Testis (tissue), 3 donors: ENCODE data around the gene MOB3B. TPM values are rescaled to one million over a fixed set of nuclear protein-coding genes. Genes with fewer than 3 reads are reported as not detected.

Experiments
- DNase-seq: peaks from one replicate; pipeline ENCODE4 v3.0.0-alpha.2; 2019
- H3K27ac ChIP-seq, 2 donors: fragments of 200-600 bp; sonication (generic); one replicate each; pipeline ENCODE4 v1.5.1; 2019
- H3K27me3 ChIP-seq: fragments of 200-600 bp; sonication (generic); one replicate; pipeline ENCODE4 v1.5.1; 2019
- H3K36me3 ChIP-seq: fragments of 200-600 bp; sonication (generic); one replicate; pipeline ENCODE4 v1.5.1; 2017; ENCODE audit warnings: low read depth; ENCODE audit errors: missing control alignments
- H3K4me1 ChIP-seq: fragments of 200-600 bp; sonication (generic); one replicate; pipeline ENCODE4 v1.5.1; 2019
- H3K4me3 ChIP-seq, 2 donors: fragments of 200-600 bp; sonication (generic); one replicate each; pipeline ENCODE4 v1.5.1; 2017 to 2019
- H3K9me3 ChIP-seq: fragments of 200-600 bp; sonication (generic); one replicate; pipeline ENCODE4 v1.5.1; 2017
- CTCF ChIP-seq, 3 experiments: fragments of 450-650 bp in 2 of 3; fragments of 200-600 bp in 1 of 3; sonication (generic) in 1 of 3; IDR thresholded peaks; one replicate each; pipeline ENCODE4 v1.5.1; 2016 to 2019; ENCODE audit warnings: antibody characterized with exemption in 3 of 3, mild to moderate bottlenecking in 2 of 3, moderate library complexity in 1 of 3
- POLR2A ChIP-seq: fragments of 450-650 bp; IDR thresholded peaks from one replicate; pipeline ENCODE4 v1.6.1; 2017; ENCODE audit warnings: antibody characterized with exemption, mild to moderate bottlenecking, moderate library complexity
- WGBS, 2 donors: methylation state at CpG; one replicate each; pipeline ENCODE4 v1.1.5; 2018; 5-methylcytosine and 5-hydroxymethylcytosine counted together
- intact Hi-C: fragments of 100-400 bp; cut with DNase I; formaldehyde crosslinking; loops from one replicate; pipeline ENCODE4 v1.15.1; 2023; ENCODE audit warnings: low total_unique reads
- polyA plus RNA-seq: library from polyadenylated mRNA; stranded (reverse); fragments of 350-450 nt; fragmentation: Illumina TruSeq; extraction: RNeasy Lipid Tissue Mini Kit (QIAGEN cat#74804); gene quantifications from one replicate; pipeline ENCODE4 v1.2.3, GENCODE V29; 2014; ENCODE audit warnings: low read depth, low replicate concordance; ENCODE audit not compliant: insufficient read depth
- total RNA-seq, 2 donors: library from RNA; depleted of rRNA; stranded (reverse); fragments of >200 nt; gene quantifications; one replicate each; pipeline ENCODE4 v1.2.3, GENCODE V29; 2016

MOB3B gene
- total and polyA plus RNA-seq, 3 donors from 2014 or later, result 9.1 to 23.2 (median 17.5) TPM

GRCh38 chr9:27384262-27385014 lies 145.2 kb downstream of the MOB3B start:
- 92 to 95% methylated on average over 5 of the region's 5 CpGs for WGBS, 2 donors
- Histone ChIP-seq H3K27ac (no peak overlapping the region), H3K4me1 (no peaks in the 10 kb centered on the region), H3K9me3 (no peaks in the 10 kb centered on the region), H3K27me3 (no peaks in the 10 kb centered on the region), H3K4me3 (no peak overlapping the region), H3K36me3 (no peaks in the 10 kb centered on the region)
- TF ChIP-seq CTCF (IDR thresholded peaks at IDR 0.05) (no peak), POLR2A (no peak)
- no peak for DNase-seq
- intact Hi-C loops, result no loop called here

GRCh38 chr9:27383524-27383923 lies 146.1 kb downstream of the MOB3B start:
- H3K27me3 ChIP-seq, result no peaks in the 10 kb centered on the region
- intact Hi-C loops, result no loop called here
- WGBS, 2 donors, result 93 to 100% methylated on average over 1 of the region's 1 CpG
- no peak for TF ChIP-seq CTCF (IDR thresholded peaks at IDR 0.05)
- no peaks in the 10 kb centered on the region for H3K9me3 ChIP-seq
- no peaks in the 10 kb centered on the region for H3K4me1 ChIP-seq
- H3K4me3 ChIP-seq, result no peak overlapping the region
- no peak overlapping the region for H3K27ac ChIP-seq
- H3K36me3 ChIP-seq, result no peaks in the 10 kb centered on the region
- no peak for DNase-seq

GRCh38 chr9:27382975-27383374 lies 146.6 kb downstream of the MOB3B start:
- TF ChIP-seq CTCF (IDR thresholded peaks at IDR 0.05) (no peak), POLR2A (no peak)
- Histone ChIP-seq H3K27ac (no peak overlapping the region), H3K36me3 (no peaks in the 10 kb centered on the region), H3K4me3 (no peak overlapping the region), H3K4me1 (no peaks in the 10 kb centered on the region), H3K9me3 (no peaks in the 10 kb centered on the region), H3K27me3 (no peaks in the 10 kb centered on the region)
- 92 to 98% methylated on average over 2 of the region's 2 CpGs for WGBS, 2 donors
- no peak for DNase-seq
- intact Hi-C loops, result no loop called here

- Histone ChIP-seq H3K4me1 (no peaks in the 10 kb centered on the region), H3K27ac (no peak overlapping the region), H3K9me3 (no peaks in the 10 kb centered on the region), H3K27me3 (no peaks in the 10 kb centered on the region), H3K4me3 (no peak overlapping the region), H3K36me3 (no peaks in the 10 kb centered on the region)
- 70 to 81% methylated on average over 4 of the region's 4 CpGs for WGBS, 2 donors
- intact Hi-C loops, result no loop called here
- DNase-seq, result no peak
- TF ChIP-seq POLR2A, result no peak
- no peak for TF ChIP-seq CTCF (IDR thresholded peaks at IDR 0.05)
Observed at GRCh38 chr9:27382308-27382707, 147.3 kb downstream of the MOB3B start.
